G401.6 (cell line): ENCODE results near the gene RNF40.

ENCODE experiments used
- FAIRE-seq: peaks from 2 replicates; lab custom pipeline; 2012; peaks lifted over from hg19 to GRCh38; lab: Jason Lieb, UNC

The RNF40 gene

DNA sequence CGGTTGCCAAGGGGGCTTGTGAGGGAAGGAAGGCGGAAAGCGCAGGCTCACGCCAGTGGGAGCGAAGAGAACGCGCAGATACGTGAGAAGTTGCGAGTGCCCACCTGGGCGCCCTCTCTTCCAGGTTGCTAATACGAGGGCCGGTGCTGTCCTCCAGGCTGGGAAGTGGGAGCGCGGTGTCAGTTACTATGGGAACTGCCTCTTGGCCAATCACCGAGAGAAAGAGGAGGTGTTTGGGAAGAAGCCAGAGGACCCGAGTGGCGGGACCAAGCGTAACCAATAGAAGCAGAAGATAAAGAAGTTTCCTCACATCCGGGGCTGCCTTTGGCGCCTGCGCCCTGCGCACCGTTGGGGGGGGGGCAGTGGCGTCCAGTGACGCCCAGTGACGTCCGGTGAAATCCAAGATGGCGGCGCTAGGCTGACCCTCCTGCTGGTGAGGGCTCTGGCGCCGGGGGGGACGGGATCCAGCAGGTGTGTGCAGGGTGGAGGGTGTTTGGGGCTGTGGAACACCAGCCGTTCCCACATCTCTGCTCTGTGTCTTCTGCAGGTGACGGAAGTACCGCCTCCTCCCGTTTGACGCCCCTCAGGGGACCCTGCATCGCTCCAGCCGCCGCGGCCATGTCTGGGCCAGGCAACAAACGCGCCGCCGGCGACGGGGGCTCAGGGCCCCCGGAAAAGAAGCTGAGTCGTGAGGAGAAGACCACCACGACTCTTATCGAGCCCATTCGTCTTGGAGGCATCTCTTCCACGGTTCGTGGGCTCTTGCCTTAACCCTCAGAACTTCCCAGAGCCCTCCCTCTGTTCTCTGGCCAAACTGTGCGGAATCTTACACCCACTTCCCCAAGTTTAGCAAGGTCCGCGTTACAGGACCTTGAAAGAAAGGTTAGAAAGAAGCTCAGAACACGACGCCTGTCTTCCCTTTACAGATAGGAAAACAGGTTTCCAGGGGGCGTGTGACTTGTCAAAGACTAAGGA is at the start of gene RNF40, which contains the start of gene CFAP119:
TSS of gene RNF40 (plus strand) at position 395 of the 975 bp plus-strand sequence. CDS start at position 619, 224 bp downstream.
TSS of gene CFAP119 (minus strand) at position 135 of the 975 bp plus-strand sequence. CDS start 314 bp downstream, outside the sequence.
- peak; percentile 99 for FAIRE-seq

GRCh38 chr16:30715750-30716445 is 46.2 kb upstream of the RNF40 start:
- no peak for FAIRE-seq

GRCh38 chr16:30720086-30720485 is 42.0 kb upstream of the RNF40 start:
- no peak for FAIRE-seq

GRCh38 chr16:30720694-30721093 is 41.4 kb upstream of the RNF40 start:
- no peak for FAIRE-seq

GRCh38 chr16:30721167-30721566 is 41.0 kb upstream of the RNF40 start:
- no peak for FAIRE-seq

DNA sequence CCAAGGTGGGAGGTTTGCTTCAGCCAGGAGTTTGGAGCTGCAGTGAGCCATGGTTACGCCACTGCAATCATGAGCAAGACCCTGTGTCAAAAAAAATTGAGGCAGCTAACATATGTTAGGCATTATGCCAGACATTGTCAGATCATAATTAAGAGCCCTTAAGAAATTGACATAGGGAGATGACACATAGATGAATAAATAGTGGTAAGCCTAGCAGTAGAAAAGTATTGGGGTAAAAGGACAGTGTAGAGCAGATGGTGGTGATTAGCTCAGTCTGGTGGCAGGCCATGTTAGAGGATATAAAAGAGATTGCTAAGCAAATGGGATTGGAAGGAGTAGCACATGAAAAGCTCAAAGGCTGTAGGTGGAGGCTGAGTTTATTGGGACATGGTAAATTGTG is 40.5 kb upstream of the RNF40 start:
- FAIRE-seq: no peak

GRCh38 chr16:30722443-30722842 is 39.7 kb upstream of the RNF40 start:
- FAIRE-seq: no peak

DNA sequence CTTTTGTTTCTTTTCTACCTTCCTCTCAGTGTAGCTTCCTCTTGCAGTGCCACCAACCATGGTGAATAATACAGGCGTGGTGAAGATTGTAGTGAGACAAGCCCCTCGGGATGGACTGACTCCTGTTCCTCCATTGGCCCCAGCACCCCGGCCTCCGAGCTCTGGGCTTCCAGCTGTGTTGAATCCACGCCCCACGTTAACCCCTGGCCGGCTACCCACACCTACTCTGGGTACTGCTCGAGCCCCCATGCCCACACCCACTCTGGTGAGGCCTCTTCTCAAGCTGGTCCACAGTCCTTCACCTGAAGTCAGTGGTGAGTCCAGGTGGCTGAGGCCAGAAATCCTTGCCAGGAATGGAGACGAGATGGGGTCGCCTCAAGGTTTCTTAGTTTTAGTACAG is 39.2 kb upstream of the RNF40 start:
- no peak for FAIRE-seq

DNA sequence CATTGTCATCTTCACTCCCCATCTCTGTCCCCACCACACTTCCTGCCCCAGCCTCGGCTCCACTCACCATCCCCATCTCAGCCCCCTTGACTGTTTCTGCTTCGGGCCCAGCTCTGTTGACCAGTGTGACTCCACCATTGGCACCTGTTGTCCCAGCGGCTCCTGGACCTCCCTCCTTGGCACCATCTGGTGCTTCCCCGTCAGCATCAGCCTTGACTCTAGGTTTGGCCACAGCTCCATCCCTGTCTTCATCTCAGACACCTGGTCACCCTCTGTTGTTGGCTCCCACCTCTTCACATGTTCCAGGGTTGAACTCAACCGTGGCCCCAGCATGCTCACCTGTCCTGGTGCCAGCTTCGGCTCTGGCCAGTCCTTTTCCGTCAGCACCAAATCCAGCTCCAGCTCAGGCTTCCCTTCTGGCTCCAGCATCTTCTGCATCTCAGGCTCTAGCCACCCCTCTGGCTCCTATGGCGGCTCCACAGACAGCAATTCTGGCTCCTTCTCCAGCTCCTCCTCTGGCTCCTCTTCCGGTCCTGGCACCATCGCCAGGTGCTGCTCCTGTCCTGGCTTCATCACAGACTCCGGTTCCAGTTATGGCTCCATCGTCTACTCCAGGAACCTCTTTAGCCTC is 38.3 kb upstream of the RNF40 start:
- no peak for FAIRE-seq

- FAIRE-seq: no peak
Observed at GRCh38 chr16:30724641-30725417, 37.3 kb upstream of the RNF40 start.

GRCh38 chr16:30725418-30725792 is 36.7 kb upstream of the RNF40 start:
- no peak for FAIRE-seq

- FAIRE-seq: no peak
Observed at GRCh38 chr16:30728321-30728720, 33.8 kb upstream of the RNF40 start.

DNA sequence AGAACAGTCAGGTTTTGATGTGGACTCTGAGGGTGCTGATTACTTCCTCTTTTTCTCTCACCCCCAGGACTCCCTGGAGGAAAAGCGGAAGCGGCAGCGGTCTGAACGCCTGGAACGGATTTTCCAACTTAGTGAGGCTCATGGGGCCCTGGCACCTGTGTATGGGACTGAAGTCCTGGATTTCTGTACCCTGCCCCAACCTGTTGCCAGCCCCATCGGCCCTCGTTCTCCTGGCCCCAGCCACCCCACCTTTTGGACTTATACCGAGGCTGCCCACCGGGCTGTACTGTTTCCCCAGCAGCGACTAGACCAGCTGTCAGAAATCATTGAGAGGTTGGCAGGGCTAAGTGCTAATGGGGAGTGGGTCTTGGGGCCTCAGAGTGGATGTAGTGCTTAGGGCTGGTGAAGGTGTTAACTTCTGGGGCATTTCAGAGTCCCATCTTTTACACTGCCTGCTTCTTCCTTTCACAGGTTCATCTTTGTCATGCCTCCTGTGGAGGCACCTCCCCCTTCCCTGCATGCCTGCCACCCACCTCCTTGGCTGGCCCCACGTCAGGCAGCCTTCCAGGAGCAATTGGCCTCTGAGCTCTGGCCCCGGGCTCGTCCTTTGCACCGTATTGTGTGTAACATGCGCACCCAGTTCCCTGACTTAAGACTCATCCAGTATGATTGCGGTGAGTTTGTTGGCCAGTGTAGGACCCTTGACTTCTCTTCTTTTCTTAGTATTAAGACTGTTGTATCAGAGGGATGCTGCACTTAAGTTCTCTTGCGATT is 33.0 kb upstream of the RNF40 start:
- FAIRE-seq: no peak

DNA sequence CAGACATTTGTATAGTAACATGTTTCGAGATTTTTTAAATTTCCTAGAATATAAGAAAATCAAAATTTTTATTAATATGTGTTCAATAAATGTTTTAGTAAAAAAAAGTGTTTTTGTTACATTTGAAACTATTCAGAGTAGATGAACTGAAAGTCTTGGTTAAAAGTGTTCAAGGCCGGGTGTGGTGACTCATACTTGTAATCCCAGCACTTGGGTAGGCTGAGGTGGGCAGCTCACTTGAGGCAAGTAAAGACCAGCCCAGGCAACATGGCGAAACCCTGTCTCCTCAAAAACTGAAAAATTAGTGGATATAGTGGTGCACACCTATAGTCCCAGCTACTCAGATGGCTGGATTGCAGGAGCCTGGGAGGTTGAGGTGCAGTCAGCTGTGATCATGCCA is 30.7 kb upstream of the RNF40 start:
- FAIRE-seq: no peak

GRCh38 chr16:30736995-30737793 is 24.9 kb upstream of the RNF40 start:
- no peak for FAIRE-seq

DNA sequence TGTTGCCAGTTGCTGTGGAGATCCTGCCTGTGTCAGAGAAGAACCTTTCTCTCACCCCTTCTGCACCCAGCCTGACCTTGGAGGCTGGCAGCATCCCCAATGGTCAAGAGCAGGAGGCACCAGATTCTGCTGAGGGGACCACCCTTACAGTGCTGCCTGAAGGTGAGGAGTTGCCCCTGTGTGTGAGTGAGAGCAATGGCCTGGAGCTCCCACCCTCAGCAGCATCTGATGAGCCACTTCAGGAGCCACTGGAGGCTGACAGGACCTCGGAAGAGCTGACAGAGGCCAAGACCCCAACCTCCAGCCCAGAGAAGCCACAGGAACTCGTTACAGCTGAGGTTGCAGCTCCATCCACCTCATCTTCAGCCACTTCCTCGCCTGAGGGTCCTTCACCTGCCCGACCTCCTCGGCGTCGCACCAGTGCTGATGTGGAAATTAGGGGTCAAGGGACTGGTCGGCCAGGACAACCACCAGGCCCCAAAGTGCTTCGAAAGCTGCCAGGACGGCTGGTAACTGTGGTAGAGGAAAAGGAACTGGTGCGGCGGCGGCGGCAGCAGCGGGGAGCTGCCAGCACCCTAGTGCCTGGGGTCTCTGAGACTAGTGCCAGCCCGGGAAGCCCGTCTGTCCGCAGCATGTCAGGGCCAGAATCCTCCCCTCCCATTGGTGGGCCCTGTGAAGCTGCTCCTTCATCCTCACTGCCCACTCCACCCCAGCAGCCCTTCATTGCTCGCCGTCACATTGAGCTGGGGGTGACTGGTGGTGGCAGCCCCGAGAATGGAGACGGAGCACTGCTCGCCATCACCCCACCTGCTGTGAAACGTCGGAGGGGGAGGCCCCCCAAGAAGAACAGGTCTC is 24.1 kb upstream of the RNF40 start:
- no peak for FAIRE-seq

GRCh38 chr16:30738984-30739951 is 22.9 kb upstream of the RNF40 start:
- no peak for FAIRE-seq
